ENCODE results near the gene MORC4.

The MORC4 gene

GRCh38 chrX:106891762-106892460 lies 108.1 kb downstream of the MORC4 start:
- no peak for TF ChIP-seq CTCF (IDR thresholded peaks at IDR 0.05; ENCODE audit: insufficient read depth, low read depth, low read length, missing control alignments)
- no peak for DNase-seq (ENCODE audit: low read depth)
- no peak overlapping the region for H3K4me3 ChIP-seq (ENCODE audit: low read depth, low read length)
